ENCODE data around the gene RFX3.

The RFX3 gene

GRCh38 chr9:3296536-3296935 lies 229.3 kb downstream of the RFX3 start:
- Histone ChIP-seq H3K36me3 (no peaks in the 10 kb centered on the region), H3K4me3 (no peak overlapping the region), H3K9me3 (no peaks in the 10 kb centered on the region), H3K27ac (no peak overlapping the region), H3K27me3 (no peaks in the 10 kb centered on the region), H3K4me1 (no peaks in the 10 kb centered on the region)
- intact Hi-C loops (cut with DNase I; ENCODE audit: low total_unique reads) = loop anchor here (5.0 kb wide), 1 partner anchor 1286 kb away; no protein-coding TSS in a partner anchor
- DNase-seq = no peak
- no peak for TF ChIP-seq CTCF (IDR thresholded peaks at IDR 0.05)

GRCh38 chr9:3292311-3292710 lies 233.5 kb downstream of the RFX3 start:
- no peaks in the 10 kb centered on the region for H3K27me3 ChIP-seq
- H3K4me3 ChIP-seq = no peak overlapping the region
- no peak overlapping the region for H3K27ac ChIP-seq
- TF ChIP-seq CTCF (IDR thresholded peaks at IDR 0.05) = no peak
- intact Hi-C loops (cut with DNase I; ENCODE audit: low total_unique reads) = no loop called here
- peaks cover 0 to 7% (median 4%) of the 10 kb centered on the region in 3 donors for H3K36me3 ChIP-seq
- H3K4me1 ChIP-seq = no peaks in the 10 kb centered on the region
- no peaks in the 10 kb centered on the region for H3K9me3 ChIP-seq
- no peak for DNase-seq

- peaks cover 0 to 10% (median 7%) of the 10 kb centered on the region in 3 donors for H3K36me3 ChIP-seq
- intact Hi-C loops (cut with DNase I; ENCODE audit: low total_unique reads) = no loop called here
- H3K27me3 ChIP-seq = no peaks in the 10 kb centered on the region
- H3K4me3 ChIP-seq = no peak overlapping the region
- DNase-seq = no peak
- no peaks in the 10 kb centered on the region for H3K4me1 ChIP-seq
- no peak overlapping the region for H3K27ac ChIP-seq
- TF ChIP-seq CTCF (IDR thresholded peaks at IDR 0.05) = no peak
- no peaks in the 10 kb centered on the region for H3K9me3 ChIP-seq
These were observed 235.5 kb downstream of the RFX3 start for GRCh38 chr9:3290231-3290840.

GRCh38 chr9:3288686-3289085 lies 237.1 kb downstream of the RFX3 start:
- DNase-seq = no peak
- TF ChIP-seq CTCF (IDR thresholded peaks at IDR 0.05) = no peak
- no peak overlapping the region for H3K27ac ChIP-seq
- H3K9me3 ChIP-seq = no peaks in the 10 kb centered on the region
- H3K4me1 ChIP-seq = no peaks in the 10 kb centered on the region
- intact Hi-C loops (cut with DNase I; ENCODE audit: low total_unique reads) = no loop called here
- H3K27me3 ChIP-seq = no peaks in the 10 kb centered on the region
- H3K36me3 ChIP-seq = peaks cover 0 to 10% (median 7%) of the 10 kb centered on the region in 3 donors
- no peak overlapping the region for H3K4me3 ChIP-seq

GRCh38 chr9:3285365-3286161 lies 240.2 kb downstream of the RFX3 start:
- H3K36me3 ChIP-seq = peaks cover 0 to 10% (median 7%) of the 10 kb centered on the region in 3 donors
- no peak for TF ChIP-seq CTCF (IDR thresholded peaks at IDR 0.05)
- DNase-seq = no peak
- no peaks in the 10 kb centered on the region for H3K27me3 ChIP-seq
- no peaks in the 10 kb centered on the region for H3K9me3 ChIP-seq
- no peak overlapping the region for H3K4me3 ChIP-seq
- no peaks in the 10 kb centered on the region for H3K4me1 ChIP-seq
- no peak overlapping the region for H3K27ac ChIP-seq
- intact Hi-C loops (cut with DNase I; ENCODE audit: low total_unique reads) = no loop called here
